Activated T-cell treated with anti-CD3 and anti-CD28 coated beads for 4 hours (primary cell): Measurements from ENCODE around the gene LRIG2.

Experiments used
- DNase-seq: peaks from one replicate; pipeline ENCODE4 v3.0.0-alpha.2; 2020

The LRIG2 gene

DNA sequence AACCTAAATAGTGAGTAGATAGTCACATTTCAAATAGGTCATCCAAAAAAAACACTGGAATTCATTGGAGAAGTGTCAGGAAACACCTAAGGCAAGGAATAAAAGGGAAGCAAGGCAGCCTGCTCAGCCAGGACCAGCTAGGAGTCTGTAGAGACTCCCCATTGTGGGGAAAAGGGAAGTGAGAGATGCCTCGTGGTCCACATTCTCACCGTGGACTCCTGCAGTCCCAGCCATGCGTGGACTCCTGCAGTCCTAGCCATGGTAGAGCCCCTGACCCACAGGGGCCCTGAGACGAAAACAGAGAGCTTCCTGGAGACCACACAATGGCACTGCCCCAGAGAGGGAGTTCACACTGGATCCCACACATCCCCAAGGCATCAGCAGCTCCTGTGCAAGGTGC, 97.5 kb downstream of the LRIG2 start:
- no peak for DNase-seq

DNA sequence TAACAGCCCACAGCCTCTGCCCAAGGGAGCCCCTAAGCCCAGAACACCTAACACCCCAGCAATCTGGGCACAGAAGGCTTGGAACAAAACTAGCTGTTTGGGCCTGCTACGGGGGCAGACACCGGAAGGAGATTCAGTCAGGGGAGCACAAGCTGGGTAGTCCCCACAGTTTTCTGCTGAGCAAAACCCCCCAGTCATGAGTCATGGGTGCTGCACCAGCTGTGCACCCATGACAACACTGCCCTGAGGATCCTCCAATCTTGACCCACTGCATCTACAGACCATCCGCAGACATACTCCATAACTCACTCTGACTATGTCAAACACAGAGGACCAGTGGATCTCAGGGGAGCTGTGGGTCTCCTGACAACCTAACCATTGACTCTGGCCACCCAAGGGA, 105.1 kb downstream of the LRIG2 start:
- no peak for DNase-seq

DNA sequence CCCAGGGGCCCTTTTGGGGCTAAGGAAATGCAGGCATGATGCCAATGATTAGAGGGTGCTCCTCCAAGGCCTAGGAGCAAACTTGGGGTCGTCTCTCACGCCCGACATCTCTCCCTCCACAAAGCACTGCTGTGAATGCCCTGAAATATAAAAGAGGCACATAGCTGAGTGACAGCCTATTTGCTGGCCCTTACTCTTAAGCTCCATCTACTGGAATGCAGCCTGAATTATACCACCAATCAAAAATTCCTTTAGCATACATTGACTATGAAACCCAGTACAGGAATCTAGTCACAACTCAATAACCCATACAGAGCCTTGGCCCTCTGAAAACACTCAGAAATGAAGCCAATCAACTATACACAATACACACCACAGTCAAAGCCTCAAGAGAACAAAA, 105.5 kb downstream of the LRIG2 start:
- DNase-seq: no peak
